Liver (tissue), 9 donors: Measurements from ENCODE around the gene TAF13. TPM values are rescaled to one million over a fixed set of nuclear protein-coding genes. Genes with fewer than 3 reads are reported as not detected.

Experiments
- DNase-seq: peaks from one replicate; pipeline ENCODE4 v3.0.0-alpha.2; 2017; ENCODE audit warnings: low spot score
- H3K27ac ChIP-seq, 2 donors: one replicate each; pipeline ENCODE4 v1.7.0; 2013; ENCODE audit warnings: inconsistent platforms in 2 of 2, low read length in 2 of 2, control low read depth in 1 of 2, low read depth in 1 of 2, mild to moderate bottlenecking in 1 of 2
- H3K27me3 ChIP-seq, 4 donors: one replicate each; pipeline versions ENCODE4 v1.6.1 to v1.7.0; 2013; ENCODE audit warnings: low read length in 3 of 4, inconsistent platforms in 1 of 4, mild to moderate bottlenecking in 1 of 4, moderate library complexity in 1 of 4; ENCODE audit not compliant: control insufficient read depth in 4 of 4, insufficient read depth in 4 of 4
- H3K36me3 ChIP-seq, 4 donors: one replicate each; pipeline versions ENCODE4 v1.6.1 to v1.7.0; 2013; ENCODE audit warnings: low read length in 3 of 4, mild to moderate bottlenecking in 3 of 4, low read depth in 1 of 4, moderate library complexity in 1 of 4; ENCODE audit not compliant: control insufficient read depth in 4 of 4, insufficient read depth in 3 of 4
- H3K4me1 ChIP-seq, 4 donors: one replicate each; pipeline versions ENCODE4 v1.6.1 to v1.7.0; 2013; ENCODE audit warnings: low read length in 3 of 4, mild to moderate bottlenecking in 3 of 4, moderate library complexity in 1 of 4; ENCODE audit not compliant: control insufficient read depth in 4 of 4, insufficient read depth in 4 of 4
- H3K4me3 ChIP-seq, 3 donors: one replicate each; pipeline versions ENCODE4 v1.6.1 to v1.7.0; 2013; ENCODE audit warnings: low read length in 3 of 3, control low read depth in 1 of 3, low read depth in 1 of 3, mild to moderate bottlenecking in 1 of 3
- H3K9ac ChIP-seq, 2 donors: one replicate each; pipeline ENCODE4 v1.7.0; 2013; ENCODE audit warnings: low read length in 2 of 2, mild to moderate bottlenecking in 2 of 2, moderate library complexity in 2 of 2, control low read depth in 1 of 2, low read depth in 1 of 2
- H3K9me3 ChIP-seq, 4 donors: one replicate each; pipeline versions ENCODE4 v1.6.1 to v1.7.0; 2013; ENCODE audit warnings: low read length in 3 of 4; ENCODE audit not compliant: control insufficient read depth in 4 of 4
- EGR1 ChIP-seq, 2 donors: IDR thresholded peaks; 2 replicates each; pipeline ENCODE4 v1.6.1; 2016 to 2018; ENCODE audit warnings: antibody characterized with exemption in 2 of 2, low read depth in 2 of 2
- FOXA2 ChIP-seq: IDR thresholded peaks from 2 replicates; pipeline ENCODE4 v1.6.1; 2016; ENCODE audit warnings: antibody characterized with exemption
- HNF4G ChIP-seq: IDR thresholded peaks from 2 replicates; pipeline ENCODE4 v1.6.1; 2016; ENCODE audit warnings: antibody characterized with exemption
- JUND ChIP-seq, 2 donors: IDR thresholded peaks; 2 replicates each; pipeline ENCODE4 v1.6.1; 2016; ENCODE audit warnings: antibody characterized with exemption in 2 of 2
- RXRA ChIP-seq, 2 donors: IDR thresholded peaks; 2 replicates each; pipeline ENCODE4 v1.6.1; 2017 to 2018; ENCODE audit warnings: antibody characterized with exemption in 2 of 2, mild to moderate bottlenecking in 1 of 2
- TAF1 ChIP-seq: conservative IDR thresholded peaks from 2 replicates; pipeline ENCODE4 v1.6.1; 2016; ENCODE audit warnings: antibody characterized with exemption, mild to moderate bottlenecking
- YY1 ChIP-seq: IDR thresholded peaks from 2 replicates; pipeline ENCODE4 v1.6.1; 2016; ENCODE audit warnings: antibody characterized with exemption, mild to moderate bottlenecking
- WGBS: extraction: QIAGEN DNeasy Blood & Tissue Kit; methylation state at CpG from one replicate; pipeline ENCODE4 v1.1.7; 2013; 5-methylcytosine and 5-hydroxymethylcytosine counted together
- polyA plus RNA-seq, 2 donors: library from polyadenylated mRNA; stranded (reverse) in 1 of 2; unstranded in 1 of 2; fragments of 200-250 nt in 1 of 2; fragments of >200 nt in 1 of 2; fragmentation: Nextera tagmentation in 1 of 2; extraction: Ambion mirVana in 1 of 2; gene quantifications; one replicate each; pipeline versions ENCODE4 v1.2.1 to v1.2.3, GENCODE V29; 2013 to 2015
- total RNA-seq, 2 donors: library from RNA; depleted of rRNA; stranded (reverse); fragments of >200 nt; gene quantifications; one replicate each; pipeline ENCODE4 v1.2.3, GENCODE V29; 2014
- TF ChIP-seq, protein P1 (sequence below): IDR thresholded peaks from 2 replicates; pipeline ENCODE4 v1.6.1; 2016; ENCODE audit warnings: antibody characterized with exemption, mild to moderate bottlenecking
- TF ChIP-seq, protein P2 (sequence below): IDR thresholded peaks from 2 replicates; pipeline ENCODE4 v1.6.1; 2016; ENCODE audit warnings: antibody characterized with exemption
- TF ChIP-seq, protein P3 (sequence below): IDR thresholded peaks from 2 replicates; pipeline ENCODE4 v1.6.1; 2016; ENCODE audit warnings: antibody characterized with exemption
- donor health status: healthy.
- donor health status: healthy.
- donor health status: healthy.
- donor health status: healthy.
- donor health status: healthy.

The TAF13 gene
- total and polyA plus RNA-seq, 4 donors = 17.9 to 31.7 (median 20.2) TPM

DNA sequence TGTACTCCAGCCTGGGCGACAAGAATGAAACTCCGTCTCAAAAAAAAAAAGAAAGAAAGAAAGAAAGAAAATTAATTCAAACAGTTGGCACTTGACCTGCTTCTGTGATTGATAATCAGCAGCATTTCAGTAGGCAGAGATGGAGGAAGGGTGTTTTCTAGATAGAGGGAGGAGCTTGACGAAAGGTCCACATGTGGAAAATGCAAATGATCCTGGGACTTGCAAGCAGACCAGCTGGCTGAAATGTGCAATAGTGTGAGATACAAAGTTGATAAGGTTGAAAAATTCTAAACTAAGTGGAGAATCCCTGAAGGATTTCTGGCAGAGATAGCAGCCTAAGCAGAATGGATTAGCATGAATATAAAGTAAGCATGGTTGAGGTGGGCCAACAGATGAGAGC lies 42.3 kb upstream of the TAF13 start:
- no peak for DNase-seq
- H3K36me3 ChIP-seq = no peaks in the 10 kb centered on the region
- TF ChIP-seq EGR1 (IDR thresholded peaks at IDR 0.05; ENCODE audit: low read depth in 2 of 2) (no peak), FOXA2 (no peak), RXRA (IDR thresholded peaks at IDR 0.05) (no peak)
- TF ChIP-seq, protein P1, sequence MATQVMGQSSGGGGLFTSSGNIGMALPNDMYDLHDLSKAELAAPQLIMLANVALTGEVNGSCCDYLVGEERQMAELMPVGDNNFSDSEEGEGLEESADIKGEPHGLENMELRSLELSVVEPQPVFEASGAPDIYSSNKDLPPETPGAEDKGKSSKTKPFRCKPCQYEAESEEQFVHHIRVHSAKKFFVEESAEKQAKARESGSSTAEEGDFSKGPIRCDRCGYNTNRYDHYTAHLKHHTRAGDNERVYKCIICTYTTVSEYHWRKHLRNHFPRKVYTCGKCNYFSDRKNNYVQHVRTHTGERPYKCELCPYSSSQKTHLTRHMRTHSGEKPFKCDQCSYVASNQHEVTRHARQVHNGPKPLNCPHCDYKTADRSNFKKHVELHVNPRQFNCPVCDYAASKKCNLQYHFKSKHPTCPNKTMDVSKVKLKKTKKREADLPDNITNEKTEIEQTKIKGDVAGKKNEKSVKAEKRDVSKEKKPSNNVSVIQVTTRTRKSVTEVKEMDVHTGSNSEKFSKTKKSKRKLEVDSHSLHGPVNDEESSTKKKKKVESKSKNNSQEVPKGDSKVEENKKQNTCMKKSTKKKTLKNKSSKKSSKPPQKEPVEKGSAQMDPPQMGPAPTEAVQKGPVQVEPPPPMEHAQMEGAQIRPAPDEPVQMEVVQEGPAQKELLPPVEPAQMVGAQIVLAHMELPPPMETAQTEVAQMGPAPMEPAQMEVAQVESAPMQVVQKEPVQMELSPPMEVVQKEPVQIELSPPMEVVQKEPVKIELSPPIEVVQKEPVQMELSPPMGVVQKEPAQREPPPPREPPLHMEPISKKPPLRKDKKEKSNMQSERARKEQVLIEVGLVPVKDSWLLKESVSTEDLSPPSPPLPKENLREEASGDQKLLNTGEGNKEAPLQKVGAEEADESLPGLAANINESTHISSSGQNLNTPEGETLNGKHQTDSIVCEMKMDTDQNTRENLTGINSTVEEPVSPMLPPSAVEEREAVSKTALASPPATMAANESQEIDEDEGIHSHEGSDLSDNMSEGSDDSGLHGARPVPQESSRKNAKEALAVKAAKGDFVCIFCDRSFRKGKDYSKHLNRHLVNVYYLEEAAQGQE = no peak
- TF ChIP-seq, protein P2, sequence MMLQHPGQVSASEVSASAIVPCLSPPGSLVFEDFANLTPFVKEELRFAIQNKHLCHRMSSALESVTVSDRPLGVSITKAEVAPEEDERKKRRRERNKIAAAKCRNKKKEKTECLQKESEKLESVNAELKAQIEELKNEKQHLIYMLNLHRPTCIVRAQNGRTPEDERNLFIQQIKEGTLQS = no peak
- TF ChIP-seq, protein P3, sequence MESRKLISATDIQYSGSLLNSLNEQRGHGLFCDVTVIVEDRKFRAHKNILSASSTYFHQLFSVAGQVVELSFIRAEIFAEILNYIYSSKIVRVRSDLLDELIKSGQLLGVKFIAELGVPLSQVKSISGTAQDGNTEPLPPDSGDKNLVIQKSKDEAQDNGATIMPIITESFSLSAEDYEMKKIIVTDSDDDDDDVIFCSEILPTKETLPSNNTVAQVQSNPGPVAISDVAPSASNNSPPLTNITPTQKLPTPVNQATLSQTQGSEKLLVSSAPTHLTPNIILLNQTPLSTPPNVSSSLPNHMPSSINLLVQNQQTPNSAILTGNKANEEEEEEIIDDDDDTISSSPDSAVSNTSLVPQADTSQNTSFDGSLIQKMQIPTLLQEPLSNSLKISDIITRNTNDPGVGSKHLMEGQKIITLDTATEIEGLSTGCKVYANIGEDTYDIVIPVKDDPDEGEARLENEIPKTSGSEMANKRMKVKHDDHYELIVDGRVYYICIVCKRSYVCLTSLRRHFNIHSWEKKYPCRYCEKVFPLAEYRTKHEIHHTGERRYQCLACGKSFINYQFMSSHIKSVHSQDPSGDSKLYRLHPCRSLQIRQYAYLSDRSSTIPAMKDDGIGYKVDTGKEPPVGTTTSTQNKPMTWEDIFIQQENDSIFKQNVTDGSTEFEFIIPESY = no peak

DNA sequence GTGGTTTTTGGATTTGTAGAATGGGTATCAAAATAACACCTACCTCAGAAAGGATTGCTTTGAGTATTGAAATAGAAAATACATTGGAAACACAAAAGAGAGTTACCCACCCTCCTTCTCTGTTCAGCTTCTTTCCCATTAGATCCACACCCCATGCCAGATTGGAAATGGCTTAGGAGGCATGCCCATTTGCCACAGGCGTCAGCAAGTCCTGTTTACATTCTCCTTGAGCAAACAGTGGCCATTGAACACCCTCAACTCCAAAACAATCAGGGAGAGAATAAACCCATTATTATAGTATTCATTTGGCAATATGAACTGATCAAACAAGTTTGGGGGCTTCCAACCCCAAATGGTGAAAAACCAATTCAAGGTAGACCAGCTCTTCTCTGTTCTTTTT lies 40.5 kb upstream of the TAF13 start:
- no peak overlapping the region for H3K4me3 ChIP-seq
- DNase-seq = no peak
- peaks cover 0 to 3% (median 1%) of the 10 kb centered on the region in 4 donors for H3K27me3 ChIP-seq
- no peak overlapping the region for H3K27ac ChIP-seq
- no peaks in the 10 kb centered on the region for H3K36me3 ChIP-seq
- H3K4me1 ChIP-seq = peaks cover 2 to 22% (median 13%) of the 10 kb centered on the region in 4 donors
- no peak overlapping the region for H3K9ac ChIP-seq
- H3K9me3 ChIP-seq = no peaks in the 10 kb centered on the region
- TF ChIP-seq YY1 = peak; percentile 23
- TF ChIP-seq FOXA2 = no peak
- 32% methylated on average over 1 of the region's 1 CpG for WGBS

More for the DNA sequence above, 42.3 kb upstream of the TAF13 start:
- Histone ChIP-seq H3K9ac (no peak overlapping the region), H3K27me3 (peaks cover 0 to 3% (median 1%) of the 10 kb centered on the region in 4 donors), H3K4me1 (peaks cover 2 to 13% (median 7%) of the 10 kb centered on the region in 4 donors), H3K4me3 (no peak overlapping the region), H3K9me3 (no peaks in the 10 kb centered on the region), H3K27ac (no peak overlapping the region)
- 88% methylated on average over 3 of the region's 3 CpGs for WGBS

DNA sequence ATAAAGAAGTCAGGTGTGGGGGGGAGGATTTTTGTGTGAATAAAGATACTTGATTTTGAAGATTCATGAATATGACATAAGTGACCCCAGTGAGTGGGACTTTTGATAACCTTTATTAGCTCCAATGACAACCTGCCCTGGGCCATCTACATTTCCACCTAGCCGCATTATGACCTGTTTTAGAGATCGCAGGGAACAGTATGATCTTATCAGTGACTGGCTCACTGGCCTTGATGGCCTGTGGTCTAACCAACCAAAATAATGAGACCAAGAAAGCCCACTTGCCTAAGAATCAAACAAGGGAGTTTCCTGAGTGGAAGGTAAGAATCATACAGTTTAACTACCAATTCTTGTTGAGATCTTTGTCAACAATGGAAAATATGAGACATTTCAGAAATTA lies 39.9 kb upstream of the TAF13 start:
- H3K4me1 ChIP-seq = peaks cover 2 to 22% (median 13%) of the 10 kb centered on the region in 4 donors
- TF ChIP-seq HNF4G (no peak), TAF1 (no peak), JUND (IDR thresholded peaks at IDR 0.05) (no peak)
- no peak overlapping the region for H3K27ac ChIP-seq
- DNase-seq = no peak
- no peaks in the 10 kb centered on the region for H3K9me3 ChIP-seq
- H3K27me3 ChIP-seq = peaks cover 0 to 3% (median 1%) of the 10 kb centered on the region in 4 donors
- 89% methylated on average over 2 of the region's 2 CpGs for WGBS
- no peaks in the 10 kb centered on the region for H3K36me3 ChIP-seq
- H3K4me3 ChIP-seq = no peak overlapping the region
- no peak overlapping the region for H3K9ac ChIP-seq
